Stimulated activated CD4-positive, alpha-beta T cell treated with anti-CD3 and anti-CD28 coated beads, Interleukin-1b, Interleukin-23, amount 100 ng/mL, for 1 hour (primary cell): Measurements from ENCODE around the gene KRT20.

Experiments used
- DNase-seq, 2 donors: peaks; one replicate each; pipeline ENCODE4 v3.0.0-alpha.2; 2020; ENCODE audit warnings: low read depth in 2 of 2

Gene KRT20

GRCh38 chr17:40850293-40850972 is 34.6 kb downstream of the KRT20 start:
- DNase-seq: no peak

- DNase-seq: no peak
These were observed 35.3 kb downstream of the KRT20 start for GRCh38 chr17:40849723-40850122.

- DNase-seq: no peak
These were observed 36.3 kb downstream of the KRT20 start for GRCh38 chr17:40848583-40849235.

GRCh38 chr17:40846515-40847144 is 38.4 kb downstream of the KRT20 start:
- DNase-seq: no peak

- DNase-seq: no peak
These were observed 40.4 kb downstream of the KRT20 start for GRCh38 chr17:40844671-40845107.

GRCh38 chr17:40843242-40843641 is 41.8 kb downstream of the KRT20 start:
- no peak for DNase-seq

- DNase-seq: no peak
These were observed 43.8 kb downstream of the KRT20 start for GRCh38 chr17:40841246-40841645.

- DNase-seq: no peak
These were observed 45.8 kb downstream of the KRT20 start for GRCh38 chr17:40839194-40839593.

GRCh38 chr17:40836020-40836419 is 49.0 kb downstream of the KRT20 start:
- no peak for DNase-seq

- no peak for DNase-seq
These were observed 51.2 kb downstream of the KRT20 start for GRCh38 chr17:40833882-40834281.

- no peak for DNase-seq
These were observed 52.2 kb downstream of the KRT20 start for GRCh38 chr17:40832840-40833239.

GRCh38 chr17:40830085-40830776 is 54.8 kb downstream of the KRT20 start:
- DNase-seq: no peak

- DNase-seq: no peak
These were observed 56.5 kb downstream of the KRT20 start for GRCh38 chr17:40828454-40829044.

GRCh38 chr17:40827746-40828453 is 57.1 kb downstream of the KRT20 start:
- no peak for DNase-seq
